K562 (cell line): ENCODE results near the gene GGT6. TPM values are rescaled to one million over a fixed set of nuclear protein-coding genes. Genes with fewer than 3 reads are reported as not detected.

Experiments used
- ATAC-seq: fragments of 200-7000 bp; cut with Tn5 transposase; 3 replicates; pipeline ENCODE4 v1.9.1; 2020; ENCODE audit warnings: moderate library complexity
- BruUV-seq: library from RNA; stranded (reverse); fragments of 400-500 nt; replicated peaks from 2 replicates; lab custom pipeline; 2021; lab: Mats Ljungman, UMichigan
- CTCF ChIA-PET: fragments of 300-600 bp; formaldehyde crosslinking; extraction: SDS; loops from one replicate; lab custom pipeline; 2021; ENCODE audit warnings: low intra/inter-chr PET ratio; lab: Yijun Ruan, JAX
- POLR2A ChIA-PET: fragments of 300-600, 350-650 bp; sonication (Branson Sonifier 250); formaldehyde crosslinking; extraction: SDS; loops from one replicate; lab custom pipeline; 2021; ENCODE audit warnings: antibody characterized with exemption, inconsistent platforms; lab: Yijun Ruan, JAX
- DNase-seq, 4 experiments: peaks; one replicate each; pipeline versions ENCODE4 v3.0.0 to v3.0.0-alpha.2; 2011 to 2018; ENCODE audit warnings: low spot score in 3 of 4, mixed read lengths in 3 of 4; ENCODE audit errors: extremely low read depth in 1 of 4
- FAIRE-seq: peaks from 2 replicates; lab custom pipeline; 2011; peaks lifted over from hg19 to GRCh38; lab: Jason Lieb, UNC
- H2AFZ ChIP-seq: 2 replicates; pipeline ENCODE4 v1.6.0; 2011; ENCODE audit warnings: low read depth, low read length, control low read depth, inconsistent platforms
- H3K27ac ChIP-seq: fragments of 200-600 bp; 3 replicates; pipeline ENCODE4 v1.8.0; 2011; ENCODE audit warnings: low read depth, mild to moderate bottlenecking, control low read depth, inconsistent platforms, low read length, moderate library complexity, mixed read lengths; ENCODE audit errors: extremely low read depth
- H3K27me3 ChIP-seq, 2 experiments: fragments of 300-600 bp in 1 of 2; 2 replicates in 1 of 2; 3 replicates in 1 of 2; pipeline versions ENCODE4 v1.6.0 to v1.8.0; 2011; ENCODE audit warnings: inconsistent platforms in 2 of 2, low read length in 2 of 2, mild to moderate bottlenecking in 1 of 2, mixed read lengths in 1 of 2, moderate library complexity in 1 of 2; ENCODE audit not compliant: control insufficient read depth in 2 of 2, insufficient read depth in 2 of 2
- H3K36me3 ChIP-seq: fragments of 300-600 bp; 3 replicates; pipeline ENCODE4 v1.8.0; 2011; ENCODE audit warnings: mild to moderate bottlenecking, low read length, inconsistent platforms; ENCODE audit not compliant: control insufficient read depth, insufficient read depth
- H3K4me1 ChIP-seq, 2 experiments: fragments of 200-600 bp in 1 of 2; replicated peaks in 1 of 2; 2 replicates in 1 of 2; 3 replicates in 1 of 2; pipeline versions ENCODE4 v1.5.1 to v1.8.0; 2011; ENCODE audit warnings: inconsistent platforms in 2 of 2, low read length in 2 of 2, mild to moderate bottlenecking in 1 of 2, mixed read lengths in 1 of 2, moderate library complexity in 1 of 2; ENCODE audit not compliant: control insufficient read depth in 2 of 2, insufficient read depth in 2 of 2
- H3K4me2 ChIP-seq: 2 replicates; pipeline ENCODE4 v1.6.1; 2011; ENCODE audit warnings: low read length, control low read depth, inconsistent platforms, mixed read lengths; ENCODE audit not compliant: insufficient read depth
- H3K4me3 ChIP-seq: fragments of 200-600 bp; sonication (generic), shearing (Covaris generic); 2 replicates; pipeline ENCODE4 v1.5.1; 2016; ENCODE audit warnings: control low read depth, inconsistent platforms
- H3K79me2 ChIP-seq: fragments of 200-600 bp; 3 replicates; pipeline ENCODE4 v1.8.0; 2011; ENCODE audit warnings: low read length, inconsistent platforms; ENCODE audit not compliant: control insufficient read depth, insufficient read depth
- H3K9ac ChIP-seq, 2 experiments: 2 replicates each; pipeline versions ENCODE4 v1.6.0 to v1.6.1; 2011; ENCODE audit warnings: low read depth in 2 of 2, low read length in 2 of 2, control low read depth in 1 of 2, inconsistent platforms in 1 of 2, mild to moderate bottlenecking in 1 of 2, mixed read lengths in 1 of 2; ENCODE audit not compliant: insufficient read depth in 1 of 2
- H3K9me1 ChIP-seq: one replicate; pipeline ENCODE4 v1.6.0; 2011; ENCODE audit warnings: inconsistent platforms, mild to moderate bottlenecking, low read length, moderate library complexity; ENCODE audit not compliant: control insufficient read depth, insufficient read depth
- H3K9me3 ChIP-seq: replicated peaks from 2 replicates; pipeline ENCODE4 v1.5.1; 2011; ENCODE audit warnings: low read depth, low read length, inconsistent platforms; ENCODE audit not compliant: control insufficient read depth, insufficient read depth
- H4K20me1 ChIP-seq: replicated peaks from 2 replicates; pipeline ENCODE4 v1.6.1; 2011; ENCODE audit warnings: low read length, inconsistent platforms, mixed read lengths; ENCODE audit not compliant: control insufficient read depth, insufficient read depth
- KDM1A ChIP-seq, 2 experiments: fragments of 450-650 bp; IDR thresholded peaks; 2 replicates each; pipeline ENCODE4 v1.6.1; 2016; ENCODE audit warnings: mild to moderate bottlenecking in 2 of 2
- NEUROD1 ChIP-seq: fragments of 150-350 bp; IDR thresholded peaks from 2 replicates; pipeline ENCODE4 v1.6.1; 2014; ENCODE audit warnings: borderline replicate concordance, low read length, low read depth; ENCODE audit not compliant: partially characterized antibody
- NFIC ChIP-seq: fragments of 450-650 bp; IDR thresholded peaks from 2 replicates; pipeline ENCODE4 v1.6.1; 2017; ENCODE audit warnings: mild to moderate bottlenecking, inconsistent platforms
- RBFOX2 ChIP-seq: fragments of 200-400 bp; formaldehyde crosslinking; IDR thresholded peaks from 2 replicates; pipeline ENCODE4 v1.6.1; 2017; ENCODE audit warnings: low read depth, mild to moderate bottlenecking, low read length, moderate library complexity
- ZSCAN29 ChIP-seq: fragments of 450-650 bp; IDR thresholded peaks from 2 replicates; pipeline ENCODE4 v1.6.1; 2017
- WGBS: fragments of 100-300 bp; shearing (Covaris generic); methylation state at CpG from one replicate; pipeline ENCODE4 v1.1.6; 2016; ENCODE audit warnings: low coverage, mixed read lengths; ENCODE audit not compliant: insufficient coverage; ENCODE audit errors: missing lambda C conversion rate; 5-methylcytosine and 5-hydroxymethylcytosine counted together
- in situ Hi-C: fragments of 300-500 bp; cut with MboI; formaldehyde crosslinking; loops from 4 replicates; pipeline ENCODE4 v1.15.0; 2018; ENCODE audit warnings: inconsistent platforms, mixed read lengths
- intact Hi-C: fragments of 100-400 bp; cut with micrococcal nuclease; formaldehyde crosslinking; loops from 2 replicates; pipeline ENCODE4 v1.14.2; 2022
- polyA plus RNA-seq, 8 experiments: library from polyadenylated mRNA; depleted of rRNA in 4 of 8; stranded (reverse) in 5 of 8; unstranded in 3 of 8; fragments of >200 nt; fragmentation: Nextera tagmentation in 2 of 8; fragmentation: Illumina TruSeq in 1 of 8; extraction: Ambion mirVana in 2 of 8; extraction: Trizol in 1 of 8; gene quantifications; 2 replicates each; pipeline versions ENCODE4 v1.2.1 to v1.2.3, GENCODE V29; 2011 to 2014; ENCODE audit warnings: inconsistent platforms in 1 of 8, missing spikeins in 1 of 8
- total RNA-seq, 7 experiments: library from RNA; depleted of rRNA in 6 of 7; stranded (reverse); fragments of >200 nt in 6 of 7; fragmentation: Illumina TruSeq in 2 of 7; extraction: Trizol in 2 of 7; gene quantifications; 2 replicates each; pipeline versions ENCODE4 v1.2.1 to v1.2.3, GENCODE V29; 2011 to 2021; ENCODE audit warnings: low replicate concordance in 1 of 7
- TF ChIP-seq, protein P1 (sequence below): fragments of 450-650 bp; IDR thresholded peaks from 2 replicates; pipeline ENCODE4 v1.6.1; 2017; ENCODE audit warnings: antibody characterized with exemption, mild to moderate bottlenecking

The GGT6 gene
- total and polyA plus RNA-seq, 9 of the 15 experiments (the other 6 are each of a cell fraction or from before 2014, with no cell fraction given) = 0.09 TPM; not detected in 8

DNA sequence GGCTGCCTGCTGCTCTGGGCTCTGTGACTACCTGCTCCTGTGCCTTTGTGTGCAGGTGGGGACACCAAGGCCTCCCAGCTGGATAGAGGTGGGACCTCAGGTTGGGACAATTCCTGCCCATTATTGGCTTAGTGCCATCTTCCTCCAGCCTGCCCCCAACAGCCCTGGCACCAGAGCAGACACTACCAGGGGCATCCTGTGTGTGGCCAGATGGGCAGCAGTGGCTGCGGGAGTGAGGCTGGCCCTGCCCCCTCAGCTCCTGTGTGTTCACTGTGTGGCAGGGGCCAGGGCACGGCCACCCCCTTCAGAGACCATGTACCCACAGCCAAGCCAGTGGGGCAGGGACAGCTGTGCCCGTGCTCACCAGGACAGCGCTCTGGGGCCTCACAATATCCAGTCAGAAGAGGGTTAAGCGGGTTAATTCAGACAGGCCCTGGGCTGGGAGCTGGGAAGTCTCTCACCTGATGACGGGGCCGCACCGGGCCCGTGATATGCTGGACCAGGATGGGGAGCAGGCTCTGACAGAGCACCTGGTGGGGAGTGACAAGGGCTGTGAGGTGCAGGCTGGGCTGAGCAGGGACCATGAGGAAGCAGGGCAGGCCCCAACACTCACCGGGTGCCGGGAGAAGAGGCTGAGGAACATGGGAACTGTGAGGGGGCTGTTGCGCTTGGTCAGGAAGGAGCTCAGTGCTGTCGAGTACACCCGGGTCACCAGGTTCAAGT lies 18.2 kb downstream of the GGT6 start:
- H3K4me2 ChIP-seq = no peak overlapping the region
- no peak overlapping the region for H2AFZ ChIP-seq
- H3K36me3 ChIP-seq = peaks cover 90% of the 10 kb centered on the region; the same call in 2 of the 3 replicates
- TF ChIP-seq ZSCAN29 (no peak), NEUROD1 (no peak), KDM1A (IDR thresholded peaks at IDR 0.05) (no peak), RBFOX2 (peak; percentile 25; the same call in 1 of the 2 replicates), NFIC (peak; percentile 74)
- TF ChIP-seq, protein P1, sequence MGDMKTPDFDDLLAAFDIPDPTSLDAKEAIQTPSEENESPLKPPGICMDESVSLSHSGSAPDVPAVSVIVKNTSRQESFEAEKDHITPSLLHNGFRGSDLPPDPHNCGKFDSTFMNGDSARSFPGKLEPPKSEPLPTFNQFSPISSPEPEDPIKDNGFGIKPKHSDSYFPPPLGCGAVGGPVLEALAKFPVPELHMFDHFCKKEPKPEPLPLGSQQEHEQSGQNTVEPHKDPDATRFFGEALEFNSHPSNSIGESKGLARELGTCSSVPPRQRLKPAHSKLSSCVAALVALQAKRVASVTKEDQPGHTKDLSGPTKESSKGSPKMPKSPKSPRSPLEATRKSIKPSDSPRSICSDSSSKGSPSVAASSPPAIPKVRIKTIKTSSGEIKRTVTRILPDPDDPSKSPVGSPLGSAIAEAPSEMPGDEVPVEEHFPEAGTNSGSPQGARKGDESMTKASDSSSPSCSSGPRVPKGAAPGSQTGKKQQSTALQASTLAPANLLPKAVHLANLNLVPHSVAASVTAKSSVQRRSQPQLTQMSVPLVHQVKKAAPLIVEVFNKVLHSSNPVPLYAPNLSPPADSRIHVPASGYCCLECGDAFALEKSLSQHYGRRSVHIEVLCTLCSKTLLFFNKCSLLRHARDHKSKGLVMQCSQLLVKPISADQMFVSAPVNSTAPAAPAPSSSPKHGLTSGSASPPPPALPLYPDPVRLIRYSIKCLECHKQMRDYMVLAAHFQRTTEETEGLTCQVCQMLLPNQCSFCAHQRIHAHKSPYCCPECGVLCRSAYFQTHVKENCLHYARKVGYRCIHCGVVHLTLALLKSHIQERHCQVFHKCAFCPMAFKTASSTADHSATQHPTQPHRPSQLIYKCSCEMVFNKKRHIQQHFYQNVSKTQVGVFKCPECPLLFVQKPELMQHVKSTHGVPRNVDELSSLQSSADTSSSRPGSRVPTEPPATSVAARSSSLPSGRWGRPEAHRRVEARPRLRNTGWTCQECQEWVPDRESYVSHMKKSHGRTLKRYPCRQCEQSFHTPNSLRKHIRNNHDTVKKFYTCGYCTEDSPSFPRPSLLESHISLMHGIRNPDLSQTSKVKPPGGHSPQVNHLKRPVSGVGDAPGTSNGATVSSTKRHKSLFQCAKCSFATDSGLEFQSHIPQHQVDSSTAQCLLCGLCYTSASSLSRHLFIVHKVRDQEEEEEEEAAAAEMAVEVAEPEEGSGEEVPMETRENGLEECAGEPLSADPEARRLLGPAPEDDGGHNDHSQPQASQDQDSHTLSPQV = no peak
- TF ChIP-seq, all 486 proteins: peak for 2
- in situ Hi-C loops = no loop called here
- no TSS peak for BruUV-seq
- ChIA-PET POLR2A (interaction anchor here (0.6 kb wide), 1 partner anchor 538 kb away, joined by 4 read pairs; no protein-coding TSS in a partner anchor), CTCF (no interaction called here)
- Histone ChIP-seq H3K9me3 (no peaks in the 10 kb centered on the region), H3K79me2 (no peaks in the 10 kb centered on the region), H3K4me3 (no peak overlapping the region), H3K27me3 (no peaks in the 10 kb centered on the region), H4K20me1 (no peaks in the 10 kb centered on the region; the same call in 1 of the 2 replicates), H3K27ac (no peak overlapping the region), H3K9me1 (no peaks in the 10 kb centered on the region), H3K4me1 (peaks cover 0 to 65% of the 10 kb centered on the region in 2 experiments; a peak in 2 of 5 replicates), H3K9ac (no peak overlapping the region)
- WGBS = 89% methylated on average over 8 of the region's 14 CpGs
- ATAC-seq = no peak
- no peak for FAIRE-seq
- intact Hi-C loops = loop anchor here (5.0 kb wide), 1 partner anchor 120 kb away; no protein-coding TSS in a partner anchor
- no peak for DNase-seq
